22Rv1 (cell line): ENCODE measurements around the gene RERE.

Experiments used
- H3K27ac ChIP-seq: fragments of 450-650 bp; 2 replicates; pipeline ENCODE4 v1.5.1; 2017
- CTCF ChIP-seq: fragments of 450-650 bp; IDR thresholded peaks from 2 replicates; pipeline ENCODE4 v1.5.1; 2017; ENCODE audit warnings: mild to moderate bottlenecking
- ZFX ChIP-seq: fragments of 450-650 bp; IDR thresholded peaks from 2 replicates; pipeline ENCODE4 v1.6.1; 2017; ENCODE audit warnings: antibody characterized with exemption, borderline replicate concordance

RERE gene

GRCh38 chr1:8589571-8589970, 227.9 kb downstream of the RERE start:
- no peak overlapping the region for H3K27ac ChIP-seq
- TF ChIP-seq CTCF (no peak), ZFX (no peak)

GRCh38 chr1:8587784-8588183, 229.7 kb downstream of the RERE start:
- no peak for TF ChIP-seq CTCF
- no peak for TF ChIP-seq ZFX
- no peak overlapping the region for H3K27ac ChIP-seq

- TF ChIP-seq CTCF (no peak), ZFX (no peak)
- no peak overlapping the region for H3K27ac ChIP-seq
These were observed 231.0 kb downstream of the RERE start for GRCh38 chr1:8586438-8586837.

GRCh38 chr1:8584316-8584715, 233.1 kb downstream of the RERE start:
- H3K27ac ChIP-seq, result no peak overlapping the region
- TF ChIP-seq ZFX (no peak), CTCF (no peak)

GRCh38 chr1:8583031-8583430, 234.4 kb downstream of the RERE start:
- no peak overlapping the region for H3K27ac ChIP-seq
- no peak for TF ChIP-seq ZFX
- TF ChIP-seq CTCF, result no peak

GRCh38 chr1:8580566-8580965, 236.9 kb downstream of the RERE start:
- TF ChIP-seq ZFX, result no peak
- no peak overlapping the region for H3K27ac ChIP-seq

- no peak overlapping the region for H3K27ac ChIP-seq
- TF ChIP-seq CTCF, result no peak
- no peak for TF ChIP-seq ZFX
These were observed 238.5 kb downstream of the RERE start for GRCh38 chr1:8578936-8579335.

- TF ChIP-seq CTCF (no peak), ZFX (no peak)
These were observed 239.1 kb downstream of the RERE start for GRCh38 chr1:8578132-8578877.

More at GRCh38 chr1:8578132-8578877, 239.1 kb downstream of the RERE start:
- H3K27ac ChIP-seq, result no peak overlapping the region
